Measurements from ENCODE around the gene ABHD11.

ABHD11 gene

DNA sequence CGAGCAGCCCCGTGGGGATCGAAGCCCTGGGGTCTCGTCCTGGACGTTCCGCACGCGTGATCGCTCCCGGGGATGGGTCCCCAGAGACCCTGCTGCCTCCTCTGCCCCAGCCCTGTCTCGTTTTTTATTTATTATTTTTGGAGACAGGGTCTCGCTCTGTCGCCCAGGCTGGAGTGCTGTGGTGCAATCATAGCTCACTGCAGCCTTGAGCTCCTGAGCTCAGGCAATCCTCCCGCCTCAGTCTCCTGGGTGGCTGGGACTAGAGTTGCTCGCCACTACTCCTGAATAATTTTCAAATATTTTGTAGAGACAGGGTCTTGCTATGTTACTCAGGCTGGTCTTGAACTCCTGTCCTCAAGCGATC is 18.8 kb downstream of the ABHD11 start:
- no peak overlapping the region for H3K27ac ChIP-seq (ENCODE audit: low read depth, low read length)
- no peak overlapping the region for H3K18ac ChIP-seq (ENCODE audit: low read length)
- H3K27me3 ChIP-seq (ENCODE audit: insufficient read depth, low read length, poor library complexity): peaks cover 2% of the 10 kb centered on the region
- H3K79me2 ChIP-seq (ENCODE audit: control insufficient read depth, insufficient read depth, low read length): no peaks in the 10 kb centered on the region
- no peak overlapping the region for H2AK5ac ChIP-seq (ENCODE audit: low read length)
- H3K4me3 ChIP-seq (ENCODE audit: low read length): no peak overlapping the region
- no peaks in the 10 kb centered on the region for H3K79me1 ChIP-seq (ENCODE audit: low read length)
- no peak overlapping the region for H4K5ac ChIP-seq (ENCODE audit: low read length)
- H2BK5ac ChIP-seq (ENCODE audit: low read length): no peak overlapping the region
- DNase-seq: no peak
- no peak overlapping the region for H3K9ac ChIP-seq (ENCODE audit: low read length)
- no peak overlapping the region for H3K4me2 ChIP-seq (ENCODE audit: low read length)
- peak overlapping the region; percentile 60 for H3K56ac ChIP-seq (ENCODE audit: low read length)
- no peak overlapping the region for H2BK120ac ChIP-seq (ENCODE audit: low read depth, low read length)
- no peaks in the 10 kb centered on the region for H3K36me3 ChIP-seq (ENCODE audit: control insufficient read depth, insufficient read depth, low read length)
- no peak overlapping the region for H2BK15ac ChIP-seq (replicated peaks; ENCODE audit: low read depth)
- H3K23ac ChIP-seq (ENCODE audit: low read length): no peak overlapping the region
- WGBS (ENCODE audit: extremely low coverage, insufficient coverage, low lambda C conversion rate): no CpG with 5 or more reads among the region's 16 CpGs
- no peak overlapping the region for H3K4ac ChIP-seq (ENCODE audit: low read depth, low read length)
- no peaks in the 10 kb centered on the region for H3K4me1 ChIP-seq (ENCODE audit: control insufficient read depth, low read depth, low read length)
- H4K8ac ChIP-seq (ENCODE audit: low read depth, low read length): no peak overlapping the region

DNA sequence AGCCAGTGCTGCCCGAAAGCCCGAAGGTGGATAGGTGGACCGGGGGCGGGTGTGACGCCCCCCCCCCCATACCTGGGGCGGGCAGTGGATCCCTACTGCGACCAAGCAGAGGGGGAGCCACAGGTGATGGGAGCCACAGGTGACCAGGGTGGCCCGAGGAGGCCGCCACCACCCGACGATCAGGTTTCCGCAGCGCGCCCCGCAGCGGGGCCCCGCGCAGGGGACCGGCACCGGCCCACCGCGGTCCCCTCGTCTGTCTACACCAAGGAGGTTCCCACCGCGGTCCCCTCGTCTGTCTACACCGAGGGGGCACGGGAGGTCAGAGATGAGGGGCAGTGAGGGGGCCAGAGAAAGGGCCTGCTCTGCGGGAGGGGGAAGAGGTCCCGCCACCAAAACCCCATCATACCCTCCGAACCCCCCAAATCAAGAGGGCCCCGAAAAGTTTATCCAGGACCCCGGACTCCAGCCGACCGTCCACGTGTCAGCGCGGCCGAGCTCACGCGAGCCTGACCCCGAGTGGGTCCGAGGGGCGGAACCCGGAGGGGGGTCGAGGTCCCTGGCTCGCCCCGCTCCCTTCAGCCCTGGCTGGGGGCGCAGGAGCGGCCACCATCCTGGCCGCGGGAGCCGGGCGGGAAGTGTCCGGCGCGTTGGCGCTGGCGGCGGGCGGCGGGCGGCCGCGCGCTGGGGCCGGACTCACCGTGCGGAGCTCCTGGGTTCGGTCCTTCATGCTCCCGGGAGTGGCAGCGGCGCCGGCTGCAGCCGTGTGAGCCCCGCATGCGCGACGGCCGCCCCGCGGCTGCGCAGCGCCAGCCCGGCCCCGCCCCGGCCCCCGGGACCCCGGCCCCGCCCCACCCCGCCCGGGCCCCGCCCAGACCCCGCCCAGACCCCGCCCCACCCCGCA is 19.4 kb downstream of the ABHD11 start, which contains the start of gene STX1A:
Gene STX1A (minus strand): TSS at position 765 of the 901 bp plus-strand sequence. CDS start 38 bp downstream, at position 727.
- peak; percentile 55 for DNase-seq
- no peak within 1 kb of the TSS for H4K8ac ChIP-seq (ENCODE audit: low read depth, low read length)
- H2BK120ac ChIP-seq (ENCODE audit: low read depth, low read length): peak within 1 kb of the TSS; percentile 63
- no peak within 1 kb of the TSS for H2AK5ac ChIP-seq (ENCODE audit: low read length)
- no peaks in the 10 kb centered on the region for H3K4me1 ChIP-seq (ENCODE audit: control insufficient read depth, low read depth, low read length)
- peak within 1 kb of the TSS; percentile 82 for H3K9ac ChIP-seq (ENCODE audit: low read length)
- H3K56ac ChIP-seq (ENCODE audit: low read length): peak within 1 kb of the TSS; percentile 89
- peaks cover 2% of the 10 kb centered on the region for H3K27me3 ChIP-seq (ENCODE audit: insufficient read depth, low read length, poor library complexity)
- H3K4ac ChIP-seq (ENCODE audit: low read depth, low read length): no peak within 1 kb of the TSS
- H3K18ac ChIP-seq (ENCODE audit: low read length): peak within 1 kb of the TSS; percentile 83
- H2BK15ac ChIP-seq (replicated peaks; ENCODE audit: low read depth): no peak within 1 kb of the TSS
- no peaks in the 10 kb centered on the region for H3K79me2 ChIP-seq (ENCODE audit: control insufficient read depth, insufficient read depth, low read length)
- no peak within 1 kb of the TSS for H3K27ac ChIP-seq (ENCODE audit: low read depth, low read length)
- no peaks in the 10 kb centered on the region for H3K79me1 ChIP-seq (ENCODE audit: low read length)
- H3K36me3 ChIP-seq (ENCODE audit: control insufficient read depth, insufficient read depth, low read length): no peaks in the 10 kb centered on the region
- H2BK5ac ChIP-seq (ENCODE audit: low read length): no peak within 1 kb of the TSS
- peak within 1 kb of the TSS; percentile 64 for H3K4me3 ChIP-seq (ENCODE audit: low read length)
- peak within 1 kb of the TSS; percentile 85 for H3K4me2 ChIP-seq (ENCODE audit: low read length)
- H4K5ac ChIP-seq (ENCODE audit: low read length): no peak within 1 kb of the TSS
- peak within 1 kb of the TSS; percentile 66 for H3K23ac ChIP-seq (ENCODE audit: low read length)
- no CpG with 5 or more reads among the region's 96 CpGs for WGBS (ENCODE audit: extremely low coverage, insufficient coverage, low lambda C conversion rate)

DNA sequence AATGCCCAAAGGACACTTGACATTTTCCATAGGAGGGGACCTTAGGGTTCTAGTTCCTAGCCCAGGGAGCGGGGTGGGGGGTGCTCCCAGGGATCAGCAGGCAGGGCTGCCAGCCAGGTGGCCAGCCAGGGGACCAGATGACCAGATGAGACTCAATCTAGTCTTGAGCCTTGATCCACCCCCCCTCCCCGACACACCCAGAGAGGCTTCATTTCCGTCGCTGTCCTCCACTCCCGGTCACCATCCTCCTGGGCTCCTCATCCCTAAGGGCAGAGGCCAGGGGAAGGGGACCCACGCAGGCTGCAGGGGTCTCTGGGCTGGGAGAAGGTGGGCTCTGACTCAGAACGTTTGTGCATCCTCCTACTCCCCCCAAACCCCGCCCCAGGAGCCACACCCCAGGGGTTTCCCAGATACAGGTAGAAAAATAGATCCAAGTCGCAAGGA is 20.1 kb downstream of the ABHD11 start:
- DNase-seq: no peak

DNA sequence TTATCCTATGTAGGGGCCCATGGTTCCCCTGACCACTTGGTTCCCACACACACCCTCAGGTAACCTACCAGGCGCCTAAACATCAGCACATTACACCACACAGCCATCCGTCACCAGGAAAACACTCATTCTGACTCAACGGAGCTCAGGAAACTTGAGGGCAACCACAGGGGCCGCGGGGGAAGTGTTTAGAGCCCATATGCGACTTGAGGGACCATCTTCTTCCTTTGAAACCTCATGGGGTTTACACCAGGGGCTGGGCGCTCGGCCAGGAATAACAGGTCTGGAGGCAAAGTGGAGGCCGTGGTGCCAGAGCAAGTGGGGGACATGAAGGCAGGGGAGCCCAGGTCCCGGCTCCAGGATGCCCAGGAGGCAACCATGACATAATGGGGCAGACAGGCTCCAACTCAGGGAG is 20.6 kb downstream of the ABHD11 start:
- Histone ChIP-seq H2BK15ac (replicated peaks; ENCODE audit: low read depth) (no peak overlapping the region), H2AK5ac (ENCODE audit: low read length) (no peak overlapping the region), H3K9ac (ENCODE audit: low read length) (no peak overlapping the region), H3K4me1 (ENCODE audit: control insufficient read depth, low read depth, low read length) (no peaks in the 10 kb centered on the region), H4K8ac (ENCODE audit: low read depth, low read length) (no peak overlapping the region), H3K18ac (ENCODE audit: low read length) (no peak overlapping the region), H3K79me1 (ENCODE audit: low read length) (no peaks in the 10 kb centered on the region), H3K4me3 (ENCODE audit: low read length) (no peak overlapping the region), H3K27ac (ENCODE audit: low read depth, low read length) (no peak overlapping the region), H3K56ac (ENCODE audit: low read length) (no peak overlapping the region), H3K27me3 (ENCODE audit: insufficient read depth, low read length, poor library complexity) (peaks cover 2% of the 10 kb centered on the region), H2BK120ac (ENCODE audit: low read depth, low read length) (no peak overlapping the region), H4K5ac (ENCODE audit: low read length) (no peak overlapping the region), H3K4ac (ENCODE audit: low read depth, low read length) (no peak overlapping the region), H3K36me3 (ENCODE audit: control insufficient read depth, insufficient read depth, low read length) (no peaks in the 10 kb centered on the region), H3K23ac (ENCODE audit: low read length) (no peak overlapping the region), H3K79me2 (ENCODE audit: control insufficient read depth, insufficient read depth, low read length) (no peaks in the 10 kb centered on the region), H3K4me2 (ENCODE audit: low read length) (no peak overlapping the region), H2BK5ac (ENCODE audit: low read length) (no peak overlapping the region)
- no peak for DNase-seq
- no CpG with 5 or more reads among the region's 10 CpGs for WGBS (ENCODE audit: extremely low coverage, insufficient coverage, low lambda C conversion rate)

More for the DNA sequence above, 20.1 kb downstream of the ABHD11 start:
- Histone ChIP-seq H3K18ac (ENCODE audit: low read length) (no peak overlapping the region), H4K5ac (ENCODE audit: low read length) (no peak overlapping the region), H3K79me1 (ENCODE audit: low read length) (no peaks in the 10 kb centered on the region), H2BK5ac (ENCODE audit: low read length) (no peak overlapping the region), H4K8ac (ENCODE audit: low read depth, low read length) (no peak overlapping the region), H2BK120ac (ENCODE audit: low read depth, low read length) (no peak overlapping the region), H3K36me3 (ENCODE audit: control insufficient read depth, insufficient read depth, low read length) (no peaks in the 10 kb centered on the region), H3K27me3 (ENCODE audit: insufficient read depth, low read length, poor library complexity) (peaks cover 2% of the 10 kb centered on the region), H3K27ac (ENCODE audit: low read depth, low read length) (no peak overlapping the region), H3K9ac (ENCODE audit: low read length) (peak overlapping the region; percentile 82), H3K4me3 (ENCODE audit: low read length) (no peak overlapping the region), H3K56ac (ENCODE audit: low read length) (no peak overlapping the region), H3K4ac (ENCODE audit: low read depth, low read length) (no peak overlapping the region), H2BK15ac (replicated peaks; ENCODE audit: low read depth) (no peak overlapping the region), H3K4me1 (ENCODE audit: control insufficient read depth, low read depth, low read length) (no peaks in the 10 kb centered on the region), H3K79me2 (ENCODE audit: control insufficient read depth, insufficient read depth, low read length) (no peaks in the 10 kb centered on the region), H3K4me2 (ENCODE audit: low read length) (peak overlapping the region; percentile 85), H3K23ac (ENCODE audit: low read length) (no peak overlapping the region), H2AK5ac (ENCODE audit: low read length) (no peak overlapping the region)
- no CpG with 5 or more reads among the region's 9 CpGs for WGBS (ENCODE audit: extremely low coverage, insufficient coverage, low lambda C conversion rate)

DNA sequence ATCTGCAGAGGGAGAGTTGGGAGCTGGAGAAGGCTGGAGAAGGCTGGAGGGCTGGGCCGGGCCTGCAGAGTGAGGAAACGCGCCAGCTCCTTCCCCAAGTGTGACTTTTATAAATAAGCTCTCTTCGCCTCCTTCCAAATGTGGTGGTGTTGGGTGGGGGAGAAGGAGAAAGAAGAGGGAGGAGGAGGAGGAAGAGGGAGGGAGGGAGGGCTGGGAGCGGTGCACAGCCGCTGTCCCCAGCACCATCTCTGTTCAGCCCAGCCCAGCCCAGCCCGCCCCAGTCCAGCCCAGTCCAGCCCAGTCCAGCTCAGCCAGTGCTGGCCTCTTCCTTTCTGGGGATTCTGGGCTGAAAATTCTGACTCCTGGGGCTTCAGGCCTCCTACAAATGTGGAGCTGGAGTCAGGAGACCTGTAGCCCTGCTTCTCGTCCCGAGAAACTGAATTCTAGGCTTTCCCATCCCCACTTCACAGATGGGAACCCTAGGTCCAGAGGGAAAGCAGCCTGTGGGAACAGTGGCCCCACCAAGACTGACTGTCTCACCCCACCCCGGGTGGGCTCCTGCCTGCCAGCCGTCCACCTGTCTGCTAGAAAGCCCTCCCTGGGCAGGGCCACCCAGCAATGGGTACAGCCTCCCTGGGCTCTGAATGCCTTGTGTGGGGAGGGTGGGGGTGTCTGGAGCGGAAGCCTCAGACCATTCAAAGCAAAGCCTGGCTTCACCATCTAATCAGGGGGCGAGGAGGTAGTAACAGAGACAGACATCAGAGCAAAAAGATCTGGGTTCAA is 21.4 kb downstream of the ABHD11 start:
- Histone ChIP-seq H3K4me2 (ENCODE audit: low read length) (no peak overlapping the region), H4K5ac (ENCODE audit: low read length) (no peak overlapping the region), H2AK5ac (ENCODE audit: low read length) (no peak overlapping the region), H3K27me3 (ENCODE audit: insufficient read depth, low read length, poor library complexity) (peaks cover 2% of the 10 kb centered on the region), H2BK120ac (ENCODE audit: low read depth, low read length) (no peak overlapping the region), H3K9ac (ENCODE audit: low read length) (no peak overlapping the region), H3K4me3 (ENCODE audit: low read length) (no peak overlapping the region), H3K79me1 (ENCODE audit: low read length) (no peaks in the 10 kb centered on the region), H3K4me1 (ENCODE audit: control insufficient read depth, low read depth, low read length) (no peaks in the 10 kb centered on the region), H4K8ac (ENCODE audit: low read depth, low read length) (no peak overlapping the region), H3K4ac (ENCODE audit: low read depth, low read length) (no peak overlapping the region), H3K36me3 (ENCODE audit: control insufficient read depth, insufficient read depth, low read length) (no peaks in the 10 kb centered on the region), H2BK5ac (ENCODE audit: low read length) (no peak overlapping the region), H3K56ac (ENCODE audit: low read length) (no peak overlapping the region), H3K23ac (ENCODE audit: low read length) (no peak overlapping the region), H2BK15ac (replicated peaks; ENCODE audit: low read depth) (no peak overlapping the region), H3K18ac (ENCODE audit: low read length) (no peak overlapping the region), H3K27ac (ENCODE audit: low read depth, low read length) (no peak overlapping the region), H3K79me2 (ENCODE audit: control insufficient read depth, insufficient read depth, low read length) (no peaks in the 10 kb centered on the region)
- DNase-seq: no peak
- WGBS (ENCODE audit: extremely low coverage, insufficient coverage, low lambda C conversion rate): no CpG with 5 or more reads among the region's 13 CpGs

Data from mesendoderm (in vitro differentiated cells).